SK-N-DZ (cell line): ENCODE data around the gene SEC31A.
"Not testable (repeated sequence)": the region's sequence is repeated elsewhere in the genome, so short reads cannot be mapped to it uniquely, and the experiment has no call there.

Experiments used
- DNase-seq: peaks from one replicate; pipeline ENCODE4 v3.0.0-alpha.2; 2015; ENCODE audit warnings: low spot score

Gene SEC31A

GRCh38 chr4:82898322-82899243 is 7.6 kb upstream of the SEC31A start:
- DNase-seq = peak; percentile 22

- no peak for DNase-seq
These were observed 5.8 kb upstream of the SEC31A start for GRCh38 chr4:82896755-82897154.

- DNase-seq = no peak
These were observed 3.0 kb upstream of the SEC31A start for GRCh38 chr4:82893942-82894341.

- DNase-seq = no peak
These were observed 1.5 kb upstream of the SEC31A start for GRCh38 chr4:82892467-82892802.

- DNase-seq = no peak
These were observed 934 bp upstream of the SEC31A start for GRCh38 chr4:82891707-82892466.

GRCh38 chr4:82890528-82890900 is 439 bp downstream of the SEC31A start:
- DNase-seq = no peak

GRCh38 chr4:82889287-82889686 is 1.7 kb downstream of the SEC31A start:
- no peak for DNase-seq

GRCh38 chr4:82886147-82886942 is 4.6 kb downstream of the SEC31A start:
- DNase-seq = no peak

GRCh38 chr4:82885410-82885809 is 5.5 kb downstream of the SEC31A start:
- DNase-seq = no peak

- no peak for DNase-seq
These were observed 22.4 kb downstream of the SEC31A start for GRCh38 chr4:82868572-82868971.

GRCh38 chr4:82866706-82867385 is 24.1 kb downstream of the SEC31A start:
- no peak for DNase-seq

- not testable (repeated sequence) for DNase-seq
These were observed 24.9 kb downstream of the SEC31A start for GRCh38 chr4:82866033-82866432.

- no peak for DNase-seq
These were observed 25.4 kb downstream of the SEC31A start for GRCh38 chr4:82865592-82865991.

- no peak for DNase-seq
These were observed 26.5 kb downstream of the SEC31A start for GRCh38 chr4:82864336-82864979.

- DNase-seq = no peak
These were observed 29.4 kb downstream of the SEC31A start for GRCh38 chr4:82861529-82861928.

- DNase-seq = not testable (repeated sequence)
These were observed 30.5 kb downstream of the SEC31A start for GRCh38 chr4:82860487-82860886.

- DNase-seq = no peak
These were observed 38.1 kb downstream of the SEC31A start for GRCh38 chr4:82852751-82853285.

GRCh38 chr4:82851885-82852750 is 38.8 kb downstream of the SEC31A start:
- peak; percentile 2 for DNase-seq

GRCh38 chr4:82851318-82851717 is 39.6 kb downstream of the SEC31A start:
- DNase-seq = no peak

- DNase-seq = no peak
These were observed 40.3 kb downstream of the SEC31A start for GRCh38 chr4:82850684-82851083.
